GM19043 (cell line): Measurements from ENCODE around the gene RAB3GAP1.

Experiments used
- ATAC-seq: cut with Tn5 transposase; IDR thresholded peaks from one replicate; pipeline ENCODE4 v1.9.1; 2021; ENCODE audit warnings: low read depth; ENCODE audit not compliant: unreplicated experiment

RAB3GAP1 gene

DNA sequence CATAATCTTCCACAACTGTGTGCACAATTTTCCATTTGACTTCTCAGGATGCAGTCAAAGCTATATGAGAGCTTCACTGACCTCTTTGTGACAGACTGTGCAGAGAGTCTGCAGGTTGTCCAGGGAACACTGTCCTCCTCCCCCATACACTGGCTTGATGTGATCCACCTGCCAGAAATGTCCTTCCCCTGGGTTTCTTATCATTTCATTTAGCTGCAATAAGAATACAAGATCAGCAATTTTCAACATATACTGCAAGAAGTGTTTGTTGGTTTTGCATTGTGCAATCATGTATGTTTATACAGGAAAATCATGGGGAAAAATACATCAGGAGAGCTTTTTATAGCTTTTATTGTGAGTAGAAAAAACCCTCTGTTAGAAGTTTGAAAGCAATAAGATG, 150.7 kb downstream of the RAB3GAP1 start:
- no peak for ATAC-seq

DNA sequence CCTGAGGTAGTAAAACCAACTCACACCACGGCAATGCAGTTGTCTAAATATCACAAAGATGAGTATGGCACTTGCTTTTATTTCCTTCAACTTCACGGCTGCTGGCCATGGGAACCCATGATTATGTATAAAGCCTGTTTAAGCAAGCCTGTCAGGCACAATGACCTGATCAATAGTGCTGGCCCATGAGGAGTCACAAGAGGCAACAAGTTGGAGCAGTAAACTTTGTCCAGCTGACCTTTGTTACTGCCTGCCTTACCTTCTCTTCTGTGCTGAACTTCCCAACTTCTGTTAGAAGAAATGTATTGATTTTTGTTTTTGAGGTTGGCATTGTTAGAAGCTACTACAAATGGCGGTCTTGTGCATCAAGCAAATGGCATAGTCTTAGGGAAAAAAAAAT, 151.9 kb downstream of the RAB3GAP1 start:
- ATAC-seq, result no peak

DNA sequence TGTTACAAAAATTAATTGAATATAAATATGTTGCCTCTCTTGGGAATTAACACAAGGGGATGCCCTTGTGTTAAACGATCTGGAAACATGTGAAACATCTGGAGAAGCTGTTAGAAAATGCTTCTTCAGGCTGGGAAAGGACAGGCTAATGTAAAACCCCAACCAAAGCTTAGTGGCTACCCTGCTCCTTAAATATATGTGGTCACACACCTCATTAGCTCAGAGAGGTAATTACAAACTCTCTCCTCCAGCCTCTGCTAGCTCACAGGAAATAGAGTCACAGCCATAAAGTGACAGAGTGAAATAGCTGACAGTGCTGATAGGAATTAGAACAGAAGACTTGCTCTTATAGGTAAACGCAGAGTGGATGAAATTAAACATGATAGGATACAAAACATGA, 155.9 kb downstream of the RAB3GAP1 start:
- no peak for ATAC-seq

DNA sequence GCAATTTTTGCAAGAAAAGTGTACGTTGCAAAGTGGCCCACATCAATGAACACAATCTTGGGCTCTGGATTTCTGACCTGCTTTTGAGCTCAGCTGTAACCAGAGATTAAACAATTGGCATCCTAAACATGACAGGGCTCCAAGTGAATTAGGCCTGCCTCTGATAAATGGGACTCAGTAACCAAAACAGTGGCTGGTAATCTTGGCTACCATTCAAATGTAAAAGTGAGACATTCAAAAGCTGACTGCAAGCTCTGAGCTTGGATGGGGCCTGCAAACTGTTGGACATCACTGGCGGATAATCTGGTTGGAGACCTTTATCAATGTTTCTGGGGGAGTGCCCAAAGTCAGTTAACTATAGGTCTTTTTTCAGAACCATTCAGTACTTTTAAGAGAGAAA, 160.7 kb downstream of the RAB3GAP1 start:
- ATAC-seq, result no peak

DNA sequence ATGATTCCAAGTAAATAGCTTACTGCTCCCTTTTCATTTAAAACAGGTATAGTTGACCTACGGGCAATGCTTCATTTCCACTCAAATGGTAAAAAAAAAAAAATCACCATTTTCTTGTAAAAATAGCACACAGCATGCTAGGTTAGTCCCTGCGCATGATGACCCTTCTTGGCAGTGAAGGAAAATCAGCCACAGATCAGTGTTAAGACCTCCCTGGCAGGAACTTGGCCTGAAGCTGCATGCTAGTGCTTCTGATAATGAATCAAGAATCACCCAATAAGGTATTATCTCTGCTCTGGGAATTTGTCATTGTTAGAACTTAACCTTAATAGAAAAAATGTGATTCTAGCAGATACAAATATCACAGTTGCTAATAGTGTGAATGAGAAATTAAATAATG, 166.3 kb downstream of the RAB3GAP1 start:
- no peak for ATAC-seq

DNA sequence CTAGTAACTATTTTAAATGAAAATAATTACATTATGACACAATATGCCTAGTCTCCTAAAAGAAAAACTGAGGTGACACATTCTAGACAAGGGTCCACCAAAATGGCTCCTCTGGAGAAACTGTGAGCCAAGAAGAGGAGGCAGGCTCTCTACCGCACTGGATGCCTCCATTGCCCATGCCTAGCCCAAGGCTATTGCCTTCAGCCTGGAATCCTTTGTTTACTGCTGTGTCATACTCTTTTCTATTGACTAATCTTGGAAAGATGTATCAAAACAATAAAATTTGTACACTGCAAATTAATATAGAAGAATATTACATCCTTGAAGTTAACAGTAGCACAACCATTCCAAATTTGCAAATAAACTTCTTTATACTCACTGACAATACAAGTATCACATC, 167.1 kb downstream of the RAB3GAP1 start:
- no peak for ATAC-seq
